ENCODE results near the gene G3BP1.

G3BP1 gene

GRCh38 chr5:151800532-151800931 lies 28.8 kb downstream of the G3BP1 start:
- Histone ChIP-seq H3K9ac (ENCODE audit: low read depth, low read length) (no peak overlapping the region), H3K9me3 (ENCODE audit: insufficient read depth, low read depth, low read length) (no peaks in the 10 kb centered on the region), H3K36me3 (ENCODE audit: insufficient read depth, low read length) (peaks cover 98% of the 10 kb centered on the region), H3K4me3 (ENCODE audit: low read length) (no peak overlapping the region), H3K27ac (ENCODE audit: low read depth, low read length) (no peak overlapping the region), H3K27me3 (ENCODE audit: insufficient read depth, low read length) (no peaks in the 10 kb centered on the region), H3K4me1 (ENCODE audit: insufficient read depth, low read length) (no peaks in the 10 kb centered on the region)
- WGBS, result 97% methylated on average over 2 of the region's 2 CpGs

GRCh38 chr5:151805414-151806223 lies 33.9 kb downstream of the G3BP1 start:
- Histone ChIP-seq H3K36me3 (ENCODE audit: insufficient read depth, low read length) (peaks cover 98% of the 10 kb centered on the region), H3K4me1 (ENCODE audit: insufficient read depth, low read length) (no peaks in the 10 kb centered on the region), H3K9ac (ENCODE audit: low read depth, low read length) (no peak overlapping the region), H3K27me3 (ENCODE audit: insufficient read depth, low read length) (no peaks in the 10 kb centered on the region), H3K27ac (ENCODE audit: low read depth, low read length) (no peak overlapping the region), H3K9me3 (ENCODE audit: insufficient read depth, low read depth, low read length) (no peaks in the 10 kb centered on the region), H3K4me3 (ENCODE audit: low read length) (no peak overlapping the region)
- 92% methylated on average over 3 of the region's 3 CpGs for WGBS

- WGBS, result 95% methylated on average over 3 of the region's 4 CpGs
- peaks cover 100% of the 10 kb centered on the region for H3K36me3 ChIP-seq (ENCODE audit: insufficient read depth, low read length)
Observed at GRCh38 chr5:151808451-151809169, 36.9 kb downstream of the G3BP1 start.

GRCh38 chr5:151810449-151810848 lies 38.7 kb downstream of the G3BP1 start:
- H3K27ac ChIP-seq (ENCODE audit: low read depth, low read length), result no peak overlapping the region
- 0% methylated on average over 1 of the region's 1 CpG for WGBS
- no peak overlapping the region for H3K9ac ChIP-seq (ENCODE audit: low read depth, low read length)
- H3K9me3 ChIP-seq (ENCODE audit: insufficient read depth, low read depth, low read length), result no peaks in the 10 kb centered on the region
- H3K4me1 ChIP-seq (ENCODE audit: insufficient read depth, low read length), result 0 out of 2 replicates have a peak, but pooled peaks cover 8% of the 10 kb centered on the region
- no peaks in the 10 kb centered on the region for H3K27me3 ChIP-seq (ENCODE audit: insufficient read depth, low read length)
- H3K4me3 ChIP-seq (ENCODE audit: low read length), result no peak overlapping the region
- peaks cover 100% of the 10 kb centered on the region for H3K36me3 ChIP-seq (ENCODE audit: insufficient read depth, low read length)

More at GRCh38 chr5:151808451-151809169, 36.9 kb downstream of the G3BP1 start:
- no peak overlapping the region for H3K27ac ChIP-seq (ENCODE audit: low read depth, low read length)
- H3K4me1 ChIP-seq (ENCODE audit: insufficient read depth, low read length), result 0 out of 2 replicates have a peak, but pooled peaks cover 2% of the 10 kb centered on the region
- no peaks in the 10 kb centered on the region for H3K27me3 ChIP-seq (ENCODE audit: insufficient read depth, low read length)
- H3K4me3 ChIP-seq (ENCODE audit: low read length), result no peak overlapping the region
- H3K9ac ChIP-seq (ENCODE audit: low read depth, low read length), result no peak overlapping the region
- no peaks in the 10 kb centered on the region for H3K9me3 ChIP-seq (ENCODE audit: insufficient read depth, low read depth, low read length)

GRCh38 chr5:151810897-151811296 lies 39.1 kb downstream of the G3BP1 start:
- Histone ChIP-seq H3K27me3 (ENCODE audit: insufficient read depth, low read length) (no peaks in the 10 kb centered on the region), H3K4me1 (ENCODE audit: insufficient read depth, low read length) (0 out of 2 replicates have a peak, but pooled peaks cover 8% of the 10 kb centered on the region), H3K9me3 (ENCODE audit: insufficient read depth, low read depth, low read length) (no peaks in the 10 kb centered on the region), H3K36me3 (ENCODE audit: insufficient read depth, low read length) (peaks cover 100% of the 10 kb centered on the region), H3K27ac (ENCODE audit: low read depth, low read length) (no peak overlapping the region), H3K4me3 (ENCODE audit: low read length) (no peak overlapping the region), H3K9ac (ENCODE audit: low read depth, low read length) (no peak overlapping the region)
- WGBS, result 92% methylated on average over 1 of the region's 1 CpG

- no peaks in the 10 kb centered on the region for H3K9me3 ChIP-seq (ENCODE audit: insufficient read depth, low read depth, low read length)
- no peak overlapping the region for H3K27ac ChIP-seq (ENCODE audit: low read depth, low read length)
- no peak overlapping the region for H3K9ac ChIP-seq (ENCODE audit: low read depth, low read length)
- peaks cover 100% of the 10 kb centered on the region for H3K36me3 ChIP-seq (ENCODE audit: insufficient read depth, low read length)
- H3K4me3 ChIP-seq (ENCODE audit: low read length), result no peak overlapping the region
- 0 out of 2 replicates have a peak, but pooled peaks cover 8% of the 10 kb centered on the region for H3K4me1 ChIP-seq (ENCODE audit: insufficient read depth, low read length)
- 96% methylated on average over 5 of the region's 5 CpGs for WGBS
- H3K27me3 ChIP-seq (ENCODE audit: insufficient read depth, low read length), result no peaks in the 10 kb centered on the region
Observed at GRCh38 chr5:151811593-151812321, 40.0 kb downstream of the G3BP1 start.

GRCh38 chr5:151812757-151813309 lies 41.1 kb downstream of the G3BP1 start:
- Histone ChIP-seq H3K27ac (ENCODE audit: low read depth, low read length) (no peak overlapping the region), H3K27me3 (ENCODE audit: insufficient read depth, low read length) (no peaks in the 10 kb centered on the region), H3K9me3 (ENCODE audit: insufficient read depth, low read depth, low read length) (no peaks in the 10 kb centered on the region), H3K4me3 (ENCODE audit: low read length) (no peak overlapping the region), H3K9ac (ENCODE audit: low read depth, low read length) (no peak overlapping the region), H3K36me3 (ENCODE audit: insufficient read depth, low read length) (peaks cover 92% of the 10 kb centered on the region), H3K4me1 (ENCODE audit: insufficient read depth, low read length) (0 out of 2 replicates have a peak, but pooled peaks cover 8% of the 10 kb centered on the region)
- WGBS, result 97% methylated on average over 2 of the region's 2 CpGs

- no peaks in the 10 kb centered on the region for H3K9me3 ChIP-seq (ENCODE audit: insufficient read depth, low read depth, low read length)
- no peaks in the 10 kb centered on the region for H3K27me3 ChIP-seq (ENCODE audit: insufficient read depth, low read length)
- peaks cover 69% of the 10 kb centered on the region for H3K36me3 ChIP-seq (ENCODE audit: insufficient read depth, low read length)
- H3K4me1 ChIP-seq (ENCODE audit: insufficient read depth, low read length), result 0 out of 2 replicates have a peak, but pooled peaks cover 8% of the 10 kb centered on the region
- H3K9ac ChIP-seq (ENCODE audit: low read depth, low read length), result no peak overlapping the region
- WGBS, result 89% methylated on average over 1 of the region's 1 CpG
- no peak overlapping the region for H3K4me3 ChIP-seq (ENCODE audit: low read length)
- H3K27ac ChIP-seq (ENCODE audit: low read depth, low read length), result no peak overlapping the region
Observed at GRCh38 chr5:151815051-151815450, 43.3 kb downstream of the G3BP1 start.

- Histone ChIP-seq H3K36me3 (ENCODE audit: insufficient read depth, low read length) (peaks cover 22% of the 10 kb centered on the region), H3K27me3 (ENCODE audit: insufficient read depth, low read length) (no peaks in the 10 kb centered on the region), H3K27ac (ENCODE audit: low read depth, low read length) (no peak overlapping the region), H3K9ac (ENCODE audit: low read depth, low read length) (no peak overlapping the region), H3K4me1 (ENCODE audit: insufficient read depth, low read length) (no peaks in the 10 kb centered on the region), H3K9me3 (ENCODE audit: insufficient read depth, low read depth, low read length) (no peaks in the 10 kb centered on the region), H3K4me3 (ENCODE audit: low read length) (no peak overlapping the region)
Observed at GRCh38 chr5:151819830-151820229, 48.1 kb downstream of the G3BP1 start.

GRCh38 chr5:151820271-151820670 lies 48.5 kb downstream of the G3BP1 start:
- Histone ChIP-seq H3K9ac (ENCODE audit: low read depth, low read length) (no peak overlapping the region), H3K27me3 (ENCODE audit: insufficient read depth, low read length) (no peaks in the 10 kb centered on the region), H3K36me3 (ENCODE audit: insufficient read depth, low read length) (peaks cover 17% of the 10 kb centered on the region), H3K4me1 (ENCODE audit: insufficient read depth, low read length) (no peaks in the 10 kb centered on the region), H3K4me3 (ENCODE audit: low read length) (no peak overlapping the region), H3K9me3 (ENCODE audit: insufficient read depth, low read depth, low read length) (no peaks in the 10 kb centered on the region), H3K27ac (ENCODE audit: low read depth, low read length) (no peak overlapping the region)
- WGBS, result 83% methylated on average over 3 of the region's 3 CpGs

Measured in HUES64 (cell line).